Endothelial cell of umbilical vein (primary cell): ENCODE results near the gene KCNH1. TPM values are rescaled to one million over a fixed set of nuclear protein-coding genes. Genes with fewer than 3 reads are reported as not detected.

Source experiments
- Bru-seq: library from RNA; stranded (reverse); fragments of 400-500 nt; gene quantifications from one replicate; lab custom pipeline; 2021; lab: Mats Ljungman, UMichigan
- BruChase-seq, 2 experiments: library from RNA; stranded (reverse); fragments of 400-500 nt; gene quantifications; one replicate each; lab custom pipeline; 2021; lab: Mats Ljungman, UMichigan
- BruUV-seq: library from RNA; stranded (reverse); fragments of 400-500 nt; replicated peaks from 2 replicates; lab custom pipeline; 2021; lab: Mats Ljungman, UMichigan
- CTCF ChIA-PET: fragments of 300-600, 350-600 bp; sonication (Branson Sonifier 250); formaldehyde crosslinking; loops from one replicate; lab custom pipeline; 2021; ENCODE audit warnings: antibody characterized with exemption, inconsistent platforms; lab: Charles Lee
- POLR2A ChIA-PET: fragments of 300-600, 350-600 bp; sonication (Branson Sonifier 250); formaldehyde crosslinking; loops from one replicate; lab custom pipeline; 2021; ENCODE audit warnings: antibody characterized with exemption, inconsistent platforms; lab: Charles Lee
- DNase-seq: peaks from one replicate; pipeline ENCODE4 v3.0.0-alpha.2; 2011; ENCODE audit warnings: low read depth, low spot score
- FAIRE-seq: peaks from 2 replicates; lab custom pipeline; 2011; peaks lifted over from hg19 to GRCh38; lab: Jason Lieb, UNC
- H2AFZ ChIP-seq: 2 replicates; pipeline ENCODE4 v1.6.0; 2012; ENCODE audit warnings: low read depth, low read length, control low read depth, inconsistent platforms
- H3K27ac ChIP-seq: 2 replicates; pipeline ENCODE4 v1.5.1; 2011; ENCODE audit warnings: low read depth, mild to moderate bottlenecking, control low read depth, low read length, moderate library complexity; ENCODE audit not compliant: insufficient read depth
- H3K27me3 ChIP-seq, 2 experiments: 2 replicates each; pipeline versions ENCODE4 v1.6.0 to v1.6.1; 2011; ENCODE audit warnings: low read length in 2 of 2, mixed read lengths in 1 of 2; ENCODE audit not compliant: control insufficient read depth in 2 of 2, insufficient read depth in 2 of 2
- H3K36me3 ChIP-seq, 2 experiments: 2 replicates in 1 of 2; 3 replicates in 1 of 2; pipeline ENCODE4 v1.5.1; 2011; ENCODE audit warnings: low read length in 2 of 2, mild to moderate bottlenecking in 1 of 2, moderate library complexity in 1 of 2; ENCODE audit not compliant: control insufficient read depth in 2 of 2, insufficient read depth in 2 of 2; ENCODE audit errors: extremely low read depth in 1 of 2
- H3K4me1 ChIP-seq: 3 replicates; pipeline ENCODE4 v1.5.1; 2011; ENCODE audit warnings: mild to moderate bottlenecking, low read length; ENCODE audit not compliant: control insufficient read depth, insufficient read depth; ENCODE audit errors: extremely low read depth
- H3K4me2 ChIP-seq: 2 replicates; pipeline ENCODE4 v1.6.1; 2011; ENCODE audit warnings: low read length, control low read depth, mixed read lengths; ENCODE audit not compliant: insufficient read depth
- H3K4me3 ChIP-seq, 3 experiments: fragments of 200-600 bp in 1 of 3; sonication (generic), shearing (Covaris generic) in 1 of 3; replicated peaks in 1 of 3; 2 replicates each; pipeline ENCODE4 v1.5.1; 2011 to 2016; ENCODE audit warnings: control low read depth in 3 of 3, low read length in 3 of 3, mild to moderate bottlenecking in 2 of 3, inconsistent platforms in 1 of 3, low read depth in 1 of 3, moderate library complexity in 1 of 3; ENCODE audit not compliant: insufficient read depth in 1 of 3
- H3K79me2 ChIP-seq: 2 replicates; pipeline ENCODE4 v1.6.0; 2012; ENCODE audit warnings: low read length, inconsistent platforms; ENCODE audit not compliant: control insufficient read depth, insufficient read depth
- H3K9ac ChIP-seq: replicated peaks from 2 replicates; pipeline ENCODE3; 2011; ENCODE audit warnings: low read length, control low read depth; ENCODE audit not compliant: insufficient read depth; ENCODE audit errors: extremely low read depth
- H3K9me1 ChIP-seq: replicated peaks from 3 replicates; pipeline ENCODE4 v1.6.0; 2011; ENCODE audit warnings: mild to moderate bottlenecking, low read length; ENCODE audit not compliant: control insufficient read depth, insufficient read depth; ENCODE audit errors: extremely low read depth
- H3K9me3 ChIP-seq: replicated peaks from 2 replicates; pipeline ENCODE4 v1.5.1; 2012; ENCODE audit warnings: low read length, inconsistent platforms; ENCODE audit not compliant: control insufficient read depth, insufficient read depth
- H4K20me1 ChIP-seq: replicated peaks from 2 replicates; pipeline ENCODE3; 2011; ENCODE audit warnings: mild to moderate bottlenecking, low read length; ENCODE audit not compliant: control insufficient read depth, insufficient read depth; ENCODE audit errors: extremely low read depth
- CTCF ChIP-seq, 2 donors: IDR thresholded peaks; 1 replicate in 1 of 2; 2 replicates in 1 of 2; pipeline ENCODE4 v1.5.1; 2011; ENCODE audit warnings: low read length in 2 of 2, mild to moderate bottlenecking in 2 of 2, moderate library complexity in 2 of 2, control low read depth in 1 of 2, inconsistent platforms in 1 of 2, low read depth in 1 of 2; ENCODE audit not compliant: insufficient read depth in 1 of 2; ENCODE audit errors: extremely low read depth in 1 of 2
- MAX ChIP-seq: IDR thresholded peaks from 2 replicates; pipeline ENCODE4 v1.6.1; 2011; ENCODE audit not compliant: insufficient read depth, insufficient read length
- POLR2AphosphoS5 ChIP-seq: IDR thresholded peaks from 2 replicates; pipeline ENCODE4 v1.6.1; 2012; ENCODE audit warnings: low read depth, mild to moderate bottlenecking, control low read depth, low read length, moderate library complexity; ENCODE audit not compliant: insufficient read depth
- dilution Hi-C: fragments of 300-500 bp; cut with MboI; formaldehyde crosslinking; loops from one replicate; pipeline ENCODE4 v1.15.0; 2019; ENCODE audit warnings: low sequenced_read_pairs; ENCODE audit not compliant: extremely low pct_ligation_motif_present
- intact Hi-C: fragments of 100-400 bp; cut with micrococcal nuclease; formaldehyde crosslinking; loops from one replicate; pipeline ENCODE4 v1.10.0; 2022
- long read RNA-seq: library from polyadenylated mRNA; stranded (forward); transcript quantifications from one replicate; pipeline ENCODE4 v2.0.0, GENCODE V29; 2021
- polyA minus RNA-seq, 3 experiments: library from RNA; depleted of rRNA, polyadenylated mRNA; stranded (reverse); fragments of >200 nt; gene quantifications; 1 replicate in 1 of 3; 2 replicates in 2 of 3; pipeline ENCODE4 v1.2.3, GENCODE V29; 2011
- polyA plus RNA-seq, 4 experiments: library from polyadenylated mRNA; depleted of rRNA in 3 of 4; stranded (reverse) in 3 of 4; unstranded in 1 of 4; fragments of >200 nt; gene quantifications; 2 replicates each; pipeline versions ENCODE4 v1.2.1 to v1.2.3, GENCODE V29; 2011 to 2012; ENCODE audit warnings: missing spikeins in 1 of 4
- total RNA-seq: library from RNA; stranded (reverse); gene quantifications from 2 replicates; pipeline ENCODE4 v1.2.3, GENCODE V29; 2021

KCNH1 gene
- total RNA-seq (not detected in 2 replicates), polyA plus RNA-seq (not detected in 2 replicates), polyA minus RNA-seq (not detected in 2 replicates), Bru-seq, nascent RNA (percentile 0 among the genes with signal in this experiment), BruChase-seq, experiment 1, labeled RNA remaining after a 6-hour chase (not detected), BruChase-seq, experiment 2, labeled RNA remaining after a 2-hour chase (percentile 0 among the genes with signal in this experiment)
- polyA plus RNA-seq (2011; cell fraction: cytosol; rRNA removed) = not detected in 2 replicates
- polyA plus RNA-seq (2011; cell fraction: nucleus; rRNA removed) = not detected in 2 replicates
- polyA plus RNA-seq (2012) = not detected in 2 replicates
- polyA minus RNA-seq (2011; cell fraction: cytosol; rRNA and poly(A)+ RNA removed) = not detected
- not detected in 2 replicates for polyA minus RNA-seq (2011; cell fraction: nucleus; rRNA and poly(A)+ RNA removed)
- long read RNA-seq = 0 reads

- dilution Hi-C loops = no loop called here
- CTCF ChIA-PET = interaction anchor here (0.6 to 7.7 kb wide), 33 partner anchors 9 to 899 kb away, joined by 3 to 202 read pairs (median 4); no protein-coding TSS in a partner anchor
- Histone ChIP-seq H3K9me3 (no peaks in the 10 kb centered on the region), H3K36me3 (no peaks in the 10 kb centered on the region), H3K27ac (no peak within 1 kb of the TSS), H3K27me3 (peaks cover 11 to 31% of the 10 kb centered on the region in 2 experiments), H4K20me1 (no peaks in the 10 kb centered on the region), H3K9ac (no peak within 1 kb of the TSS), H3K4me1 (peaks cover 2% of the 10 kb centered on the region), H2AFZ (peak within 1 kb of the TSS; percentile 43), H3K4me2 (peak within 1 kb of the TSS; percentile 35), H3K79me2 (no peaks in the 10 kb centered on the region), H3K9me1 (no peaks in the 10 kb centered on the region), H3K4me3 (peak within 1 kb of the TSS in 1 of 3 experiments; percentile 17)
- FAIRE-seq = peak; percentile 33
- peak; percentile 20 for TF ChIP-seq POLR2AphosphoS5
- peak; percentile 84 to 96 for TF ChIP-seq CTCF (IDR thresholded peaks at IDR 0.05; ENCODE audit: extremely low read depth in 1 of 2, insufficient read depth in 1 of 2, low read depth in 1 of 2, low read length in 2 of 2)
- TF ChIP-seq MAX = no peak
- no TSS peak for BruUV-seq
- peak; percentile 77 for DNase-seq
- intact Hi-C loops = loop anchor here (1.0 to 10.0 kb wide), 7 partner anchors 125 to 727 kb away; partner anchors contain the start of gene RCOR3
- POLR2A ChIA-PET = no interaction called here
Measured at GRCh38 chr1:211133836-211134669, at the start of gene KCNH1. Gene KCNH1 (minus strand): TSS chr1:211134148. CDS start chr1:211133945, 203 bp downstream.
